Heart right ventricle (tissue), 16 donors: ENCODE data around the gene CXCL5. TPM values are rescaled to one million over a fixed set of nuclear protein-coding genes. Genes with fewer than 3 reads are reported as not detected.

Source experiments
- ATAC-seq, 8 donors: fragments of 200-7000 bp; cut with Tn5 transposase; one replicate each; pipeline ENCODE4 v1.9.1; 2020; ENCODE audit warnings: mild to moderate bottlenecking in 8 of 8, moderate library complexity in 8 of 8, moderate number of reproducible peaks in 1 of 8
- DNase-seq, 2 donors: peaks; one replicate each; pipeline ENCODE4 v3.0.0-alpha.2; 2020
- H3K27ac ChIP-seq, 10 donors: fragments of 200-600 bp; sonication (generic) in 2 of 10; one replicate each; pipeline versions ENCODE4 v1.5.0 to v1.8.0; 2020 to 2022; ENCODE audit warnings: mild to moderate bottlenecking in 3 of 10
- H3K27me3 ChIP-seq, 7 donors: fragments of 200-600 bp; one replicate each; pipeline ENCODE4 v1.8.0; 2021 to 2022; ENCODE audit warnings: mild to moderate bottlenecking in 2 of 7
- H3K36me3 ChIP-seq, 9 donors: fragments of 200-600 bp; sonication (generic) in 1 of 9; one replicate each; pipeline versions ENCODE4 v1.5.0 to v1.8.0; 2020 to 2022; ENCODE audit warnings: mild to moderate bottlenecking in 2 of 9
- H3K4me1 ChIP-seq, 9 donors: fragments of 200-600 bp; sonication (generic) in 1 of 9; one replicate each; pipeline versions ENCODE4 v1.5.0 to v1.8.0; 2020 to 2022; ENCODE audit warnings: mild to moderate bottlenecking in 4 of 9
- H3K4me3 ChIP-seq, 10 donors: fragments of 200-600 bp; sonication (generic) in 2 of 10; one replicate each; pipeline versions ENCODE4 v1.5.0 to v1.8.0; 2020 to 2022; ENCODE audit warnings: mild to moderate bottlenecking in 7 of 10, moderate library complexity in 2 of 10
- H3K9me3 ChIP-seq, 11 donors: fragments of 200-600 bp in 10 of 11; sonication (generic) in 2 of 11; one replicate each; pipeline versions ENCODE4 v1.5.0 to v1.8.0; 2013 to 2022; ENCODE audit warnings: mild to moderate bottlenecking in 2 of 11, control low read depth in 1 of 11, moderate library complexity in 1 of 11
- CTCF ChIP-seq, 9 donors: fragments of 200-600 bp; sonication (generic) in 2 of 9; IDR thresholded peaks; one replicate each; pipeline versions ENCODE4 v1.5.0 to v1.8.0; 2021 to 2022; ENCODE audit warnings: antibody characterized with exemption in 9 of 9, mild to moderate bottlenecking in 5 of 9, moderate library complexity in 1 of 9
- WGBS, 2 donors: extraction: QIAGEN DNeasy Blood & Tissue Kit; methylation state at CpG; one replicate each; pipeline ENCODE4 v1.1.7; 2013; ENCODE audit warnings: inconsistent platforms in 1 of 2; 5-methylcytosine and 5-hydroxymethylcytosine counted together
- intact Hi-C, 10 donors: fragments of 100-400 bp; cut with DNase I; formaldehyde crosslinking; loops; one replicate each; pipeline versions ENCODE4 v1.11.1 to v1.14.2; 2022
- polyA plus RNA-seq, 2 donors: library from polyadenylated mRNA; stranded (reverse); fragments of 200-250 nt; gene quantifications; one replicate each; pipeline ENCODE4 v1.2.3, GENCODE V29; 2013
- total RNA-seq, 10 donors: library from RNA; stranded (reverse); fragmentation: NEBNext Ultra II Directional in 3 of 10; extraction: Animal tissue kit (Norgen Biotek cat#: 25700) in 3 of 10; gene quantifications; one replicate each; pipeline versions ENCODE4 v1.2.1 to v1.2.4, GENCODE V29; 2021 to 2023
- donor health status: Arrhythmogenic right ventricular cardiomyopathy.
- donor health status: ischemic (EF 13 %, LVEDD 7.1; RV severe dilation, severe dysfunction).
- donor health status: healthy with polysubstance abuse.
- donor health status: DM: no; HTN: yes; CAD: no.
- donor health status: DM: no; HTN: no; CAD: no.
- donor health status: ischemic (EF 25% LVEDD 6.9; RV normal size, moderate dysfunction).
- donor health status: ischemic (EF 25% LVEDD 5.7; RV mildly dilated, moderate dysfunction).
- donor health status: healthy.
- donor health status: DM: yes; HTN: yes; CAD: no.
- donor health status: Ischemic cardiomyopathy.
- donor health status: ischemic (EF 35%, LVEDD 5.7; RV mildly dilated, moderate dysfunction).
- donor health status: nonischemic (EF 11% LVEDD 7.7; RV severe dilation, severe dysfunction).
- donor health status: DM: yes; HTN: yes; CAD: no.
- donor health status: PGD.
- donor health status: ischemic (EF 29% LVEDD 5.4; RV normal size, mild dysfunction).
- donor health status: nonischemic (EF 23%, LVEDD 6.1; RV moderate dilation, normal function).

CXCL5 gene
- total and polyA plus RNA-seq, 12 donors, result 0.07 to 0.25 (median 0.15) TPM; not detected in 7

DNA sequence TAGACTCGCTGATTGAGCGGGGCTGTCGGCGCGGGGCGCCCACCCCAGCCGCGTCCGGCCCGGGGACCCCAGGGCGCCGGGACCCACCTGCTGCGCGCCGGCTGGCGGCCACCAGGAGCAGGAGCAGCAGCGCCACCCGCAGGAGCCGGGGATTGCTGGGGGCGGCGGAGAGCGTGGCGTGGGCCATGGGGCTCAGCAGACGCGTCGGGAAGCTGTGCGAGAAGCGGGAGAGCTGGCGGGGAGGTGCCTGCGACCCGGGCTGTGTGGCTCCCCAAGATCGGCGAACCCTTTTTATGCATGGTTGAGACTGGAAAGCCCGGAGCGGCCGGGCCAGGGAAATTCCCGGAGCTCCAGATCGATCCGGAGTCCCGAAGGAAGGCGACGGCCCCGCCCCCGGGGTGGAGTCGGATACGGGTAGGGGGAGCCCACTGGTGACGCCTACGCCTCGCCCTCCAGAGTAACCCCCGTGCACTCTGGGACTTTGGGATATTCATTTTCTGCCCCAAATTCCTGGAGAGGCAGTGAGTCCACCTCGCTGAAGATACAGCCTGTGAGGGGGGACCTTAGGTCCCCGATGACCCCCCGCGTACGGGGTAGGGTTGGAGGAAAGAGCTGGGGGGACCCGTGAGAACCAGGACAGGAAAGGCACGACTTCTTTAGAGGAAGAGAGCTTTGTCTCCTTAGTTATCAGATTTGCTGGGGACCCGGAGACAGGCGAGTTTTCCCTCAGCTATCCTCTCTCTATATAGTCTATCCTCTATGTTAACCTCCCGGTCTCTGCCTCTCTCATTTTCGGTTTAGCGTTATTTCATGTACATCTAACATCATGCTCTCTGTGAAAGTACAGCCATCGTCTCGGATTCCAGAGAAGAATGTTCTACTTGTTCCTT is 40.2 kb upstream of the CXCL5 start, which contains the start of gene CXCL3:
Gene CXCL3 (minus strand): TSS at position 265 of the 890 bp plus-strand sequence. CDS start 78 bp downstream, at position 187.
- WGBS, 2 donors, result 0 to 1% methylated on average over 48 to 58 of the region's 64 CpGs
- Histone ChIP-seq H3K27ac (peak within 1 kb of the TSS; percentile 27 to 94 (median 80)), H3K36me3 (no peaks in the 10 kb centered on the region), H3K27me3 (peaks cover 0 to 16% (median 0%) of the 10 kb centered on the region in 7 donors), H3K4me1 (peaks cover 0 to 24% (median 5%) of the 10 kb centered on the region in 9 donors), H3K9me3 (no peaks in the 10 kb centered on the region), H3K4me3 (peak within 1 kb of the TSS; percentile 43 to 78 (median 68))
- intact Hi-C loops, result loop anchor here in 5 of 10 donors (5.0 to 10.0 kb wide), 8 partner anchors 54 to 304 kb away; partner anchors contain the start of gene CXCL2 (in 1 of the 5)
- peak; percentile 13 to 65 (median 49) for TF ChIP-seq CTCF (IDR thresholded peaks at IDR 0.05)
- peak; percentile 90 to 97 (median 95) for ATAC-seq
- peak; percentile 79 to 80 for DNase-seq

DNA sequence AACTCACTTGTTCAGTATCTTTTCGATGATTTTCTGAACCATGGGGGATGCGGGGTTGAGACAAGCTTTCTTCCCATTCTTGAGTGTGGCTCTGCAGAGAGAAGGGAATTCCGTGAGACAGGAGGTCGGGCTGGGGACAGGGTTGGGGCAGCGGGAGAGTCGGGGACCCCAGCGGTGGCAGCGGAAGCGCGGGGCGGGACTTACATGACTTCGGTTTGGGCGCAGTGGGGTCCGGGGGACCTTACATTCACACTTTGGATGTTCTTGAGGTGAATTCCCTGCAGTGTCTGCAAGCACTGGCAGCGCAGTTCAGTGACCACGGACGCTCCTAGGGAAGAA is 39.6 kb upstream of the CXCL5 start:
- Histone ChIP-seq H3K27ac (peak overlapping the region in 9 of 10 donors; percentile 30 to 94 (median 81)), H3K4me3 (peak overlapping the region; percentile 43 to 78 (median 68)), H3K36me3 (no peaks in the 10 kb centered on the region), H3K9me3 (no peaks in the 10 kb centered on the region), H3K27me3 (peaks cover 0 to 16% (median 0%) of the 10 kb centered on the region in 7 donors), H3K4me1 (peaks cover 0 to 18% (median 5%) of the 10 kb centered on the region in 9 donors)
- ATAC-seq, result peak in 2 of 8 donors; percentile 4 to 13
- peak in 1 of 2 donors; percentile 7 for DNase-seq
- no peak for TF ChIP-seq CTCF (IDR thresholded peaks at IDR 0.05)
- intact Hi-C loops, result loop anchor here in 5 of 10 donors (5.0 to 10.0 kb wide), 8 partner anchors 54 to 303 kb away; partner anchors contain the start of gene CXCL2 (in 1 of the 5)
- WGBS, 2 donors, result 3 to 4% methylated on average over 17 of the region's 17 CpGs

DNA sequence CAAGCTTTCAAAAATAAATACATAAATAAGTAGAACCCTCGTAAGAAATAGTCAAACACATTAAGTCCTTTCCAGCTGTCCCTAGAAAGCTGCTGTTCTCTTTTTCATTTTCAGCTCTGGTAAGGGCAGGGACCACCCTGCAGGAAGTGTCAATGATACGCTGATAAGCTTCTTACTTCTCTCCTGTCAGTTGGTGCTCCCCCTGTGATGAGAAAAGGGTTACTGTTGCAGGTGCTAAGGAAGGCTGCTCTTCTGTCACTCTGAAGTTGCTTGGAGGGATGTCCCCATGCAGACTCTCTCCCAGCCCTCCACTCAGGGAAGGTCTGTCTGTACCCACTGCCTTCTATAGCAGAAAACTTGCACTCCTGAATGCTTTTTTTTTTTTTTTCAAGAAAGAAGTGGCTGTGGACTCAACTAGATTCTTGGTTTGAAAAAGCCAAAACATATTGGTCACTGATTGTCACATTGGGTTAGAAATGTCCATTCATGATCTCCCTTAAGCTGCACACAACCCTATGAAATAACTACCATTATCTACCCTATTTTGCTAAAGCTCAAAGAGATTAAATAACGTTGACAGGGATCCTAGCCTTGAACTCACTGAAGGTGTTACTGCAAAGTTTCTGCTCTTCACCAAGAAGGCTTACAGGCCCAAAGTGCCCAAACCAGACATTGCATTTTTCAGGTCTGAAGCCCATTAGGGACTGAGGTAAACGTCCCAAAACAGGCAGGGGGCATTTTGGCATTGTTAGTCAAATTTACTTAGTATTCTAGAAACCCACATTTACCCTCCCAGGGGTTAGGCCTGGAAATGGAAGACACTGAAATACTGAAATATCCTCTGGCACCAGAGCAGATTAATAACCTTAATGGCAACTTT is 38.8 kb upstream of the CXCL5 start:
- 42 to 45% methylated on average over 4 of the region's 4 CpGs for WGBS, 2 donors

More for the DNA sequence above, 38.8 kb upstream of the CXCL5 start:
- H3K4me3 ChIP-seq, result peak overlapping the region in 8 of 10 donors; percentile 54 to 78 (median 72)
- TF ChIP-seq CTCF (IDR thresholded peaks at IDR 0.05), result no peak
- no peaks in the 10 kb centered on the region for H3K36me3 ChIP-seq
- no peak for ATAC-seq
- peaks cover 0 to 16% (median 0%) of the 10 kb centered on the region in 7 donors for H3K27me3 ChIP-seq
- DNase-seq, result no peak
- intact Hi-C loops, result loop anchor here in 5 of 10 donors (5.0 to 10.0 kb wide), 8 partner anchors 55 to 303 kb away; partner anchors contain the start of gene CXCL2 (in 1 of the 5)
- no peaks in the 10 kb centered on the region for H3K9me3 ChIP-seq
- H3K27ac ChIP-seq, result peak overlapping the region in 3 of 10 donors; percentile 89 to 94 (median 91)
- H3K4me1 ChIP-seq, result peaks cover 0 to 18% (median 7%) of the 10 kb centered on the region in 9 donors
